Stimulated activated CD4-positive, alpha-beta T cell treated with anti-CD3 and anti-CD28 coated beads, TNF-alpha, amount 100 ng/mL, for 24 hours (primary cell): ENCODE measurements around the gene FADS3.

Source experiments
- DNase-seq, 3 experiments: peaks; one replicate each; pipeline ENCODE4 v3.0.0-alpha.2; 2020; ENCODE audit warnings: low read depth in 3 of 3

The FADS3 gene

DNA sequence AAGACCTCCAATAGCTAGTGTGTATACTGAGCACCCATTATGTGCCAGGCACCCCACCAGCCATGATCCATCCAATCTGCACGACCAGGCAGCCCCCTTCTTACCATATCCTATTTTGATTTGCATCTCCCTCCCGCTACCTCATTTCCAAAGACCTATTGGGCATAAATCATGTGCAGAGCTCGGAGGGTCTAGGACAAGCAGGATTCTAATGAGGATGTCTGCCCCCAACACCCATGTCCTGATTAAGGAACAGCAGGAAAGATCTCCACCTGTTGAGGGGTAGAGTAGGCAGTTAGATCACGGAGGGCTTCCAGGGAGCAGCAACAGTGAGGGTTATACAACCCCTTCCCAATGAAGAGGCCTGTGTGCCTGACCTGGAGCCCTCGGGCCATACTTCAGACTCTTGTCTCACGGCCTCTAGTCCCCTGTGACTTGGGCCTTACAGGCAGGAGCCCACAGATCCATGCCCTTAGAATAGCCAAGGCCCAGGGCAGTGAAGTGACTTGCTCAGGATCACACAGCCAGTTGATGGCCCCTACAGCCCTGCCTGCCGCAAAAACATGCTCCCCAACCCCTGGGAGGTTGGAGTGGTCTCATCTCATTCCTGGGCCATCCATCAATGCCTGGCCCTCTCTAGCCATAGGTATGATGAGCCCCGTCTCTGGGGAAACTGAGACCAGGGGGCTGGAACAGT, 22.5 kb upstream of the FADS3 start:
- DNase-seq: no peak

DNA sequence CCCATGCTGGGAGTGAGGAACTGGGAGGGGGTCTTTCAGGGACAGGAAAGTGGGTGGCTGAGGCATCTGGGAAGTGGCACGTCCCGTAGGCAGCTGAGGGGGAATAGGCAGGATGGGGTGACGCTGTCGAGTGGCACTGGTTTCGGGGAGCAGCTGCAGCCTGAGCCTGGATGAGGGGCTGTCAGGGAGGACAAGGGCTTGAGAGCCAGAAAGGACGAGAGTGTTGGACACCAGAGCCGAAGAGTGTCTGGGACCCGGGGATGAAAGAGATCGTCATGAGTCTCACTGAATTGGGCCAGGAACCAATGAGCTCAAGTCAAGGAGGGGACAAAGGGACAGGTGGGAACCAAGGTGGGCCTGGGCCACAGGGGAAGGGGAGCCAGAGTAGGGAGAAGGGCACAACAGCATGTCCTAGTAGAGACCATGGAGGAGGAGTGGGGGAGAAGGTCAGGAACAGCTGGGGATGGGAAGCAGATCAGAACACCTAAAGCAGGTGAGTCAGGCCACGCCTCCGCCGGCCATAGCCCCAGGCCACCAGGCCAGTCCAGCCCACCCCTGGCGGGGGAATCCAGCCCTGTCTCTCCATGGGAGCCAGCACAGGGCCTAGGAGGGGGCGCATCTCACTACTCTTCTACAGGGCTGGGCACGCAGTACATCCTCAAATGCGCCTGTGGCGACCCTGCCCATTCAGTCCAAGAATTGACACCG, 21.8 kb upstream of the FADS3 start:
- no peak for DNase-seq

DNA sequence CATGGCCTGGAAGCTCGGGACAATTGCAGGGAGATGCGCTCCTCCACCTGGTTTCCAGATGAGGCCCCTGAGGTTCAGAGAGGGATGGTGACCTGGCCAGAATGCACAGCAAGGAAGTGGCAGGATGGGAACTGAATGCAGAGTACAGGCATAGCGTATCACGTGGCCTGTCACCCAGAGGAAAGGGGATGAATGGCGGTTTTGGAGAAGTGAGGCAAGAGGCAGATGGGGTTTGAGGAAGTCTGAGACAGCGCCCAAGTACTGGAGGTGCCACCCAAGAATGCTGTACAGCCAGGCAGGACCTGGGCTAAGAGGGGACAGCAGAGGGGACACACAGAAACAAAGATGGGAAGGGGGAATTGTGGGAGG, 21.2 kb upstream of the FADS3 start:
- DNase-seq: no peak

DNA sequence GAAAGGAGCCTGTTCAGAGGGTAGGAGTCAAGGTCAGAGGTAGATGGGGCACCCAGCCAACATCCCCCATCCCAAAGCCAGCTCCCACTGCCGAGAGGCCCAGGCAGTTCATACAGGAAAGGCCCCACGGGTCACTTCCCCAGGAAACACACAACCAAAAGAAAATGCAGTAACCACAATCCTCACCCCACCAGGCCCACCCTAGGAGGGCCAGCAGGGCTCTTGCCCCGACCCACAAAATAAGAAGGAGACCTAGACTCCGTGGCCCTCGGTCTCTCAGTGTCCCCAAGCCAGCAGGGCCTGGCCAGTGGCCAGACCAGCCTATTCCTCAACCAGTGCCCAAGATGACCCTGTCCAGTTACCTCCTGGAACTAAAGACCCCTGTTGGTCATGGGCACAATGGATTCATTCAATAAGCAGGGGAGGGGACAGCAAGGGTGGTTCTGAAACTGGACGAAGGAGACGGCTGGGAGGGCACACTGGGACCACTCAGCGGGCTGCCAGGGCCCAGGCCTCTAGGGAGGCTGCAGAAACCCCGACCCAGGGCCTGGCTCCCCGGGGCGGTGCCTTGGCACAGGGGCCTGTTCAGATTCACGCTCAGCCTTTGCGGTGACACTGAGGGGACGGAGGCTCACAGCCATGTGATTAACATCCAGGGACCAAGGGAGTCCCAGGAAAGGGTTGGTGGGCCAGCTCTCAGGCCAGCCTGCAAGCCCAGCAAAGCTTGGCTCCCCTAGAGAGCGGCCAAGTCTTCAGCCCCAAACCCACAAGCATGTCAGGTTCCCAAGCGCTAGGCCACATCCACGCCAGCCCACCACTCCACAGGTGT, 20.6 kb upstream of the FADS3 start:
- no peak for DNase-seq

DNA sequence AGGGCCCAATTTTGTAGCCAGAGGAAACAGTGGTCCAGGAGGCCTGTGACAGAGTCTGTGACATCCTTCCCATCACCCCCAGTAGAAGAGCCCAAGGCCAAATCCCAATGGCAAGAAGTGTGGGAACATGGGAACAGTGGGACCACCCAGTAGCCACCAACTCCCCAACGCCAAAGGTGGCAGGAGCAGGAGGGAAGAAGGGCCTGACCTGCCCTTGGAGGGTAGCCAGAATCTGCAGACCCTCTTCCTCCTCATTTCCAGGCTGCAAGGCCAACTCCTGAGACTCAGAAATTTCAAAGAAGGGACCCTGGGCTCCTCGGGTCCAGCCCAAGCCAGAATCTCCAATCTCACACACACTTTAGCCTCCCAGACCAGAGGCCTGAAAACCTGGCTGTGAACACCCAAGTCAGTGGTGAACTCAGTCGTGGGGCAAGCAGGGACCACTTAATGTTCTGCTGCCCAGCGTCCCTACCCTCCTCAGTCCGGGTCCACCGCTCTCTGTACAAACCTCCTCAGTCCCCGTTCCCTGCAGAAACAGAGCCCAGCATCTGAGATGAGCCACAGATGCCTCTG, 19.9 kb upstream of the FADS3 start:
- no peak for DNase-seq

DNA sequence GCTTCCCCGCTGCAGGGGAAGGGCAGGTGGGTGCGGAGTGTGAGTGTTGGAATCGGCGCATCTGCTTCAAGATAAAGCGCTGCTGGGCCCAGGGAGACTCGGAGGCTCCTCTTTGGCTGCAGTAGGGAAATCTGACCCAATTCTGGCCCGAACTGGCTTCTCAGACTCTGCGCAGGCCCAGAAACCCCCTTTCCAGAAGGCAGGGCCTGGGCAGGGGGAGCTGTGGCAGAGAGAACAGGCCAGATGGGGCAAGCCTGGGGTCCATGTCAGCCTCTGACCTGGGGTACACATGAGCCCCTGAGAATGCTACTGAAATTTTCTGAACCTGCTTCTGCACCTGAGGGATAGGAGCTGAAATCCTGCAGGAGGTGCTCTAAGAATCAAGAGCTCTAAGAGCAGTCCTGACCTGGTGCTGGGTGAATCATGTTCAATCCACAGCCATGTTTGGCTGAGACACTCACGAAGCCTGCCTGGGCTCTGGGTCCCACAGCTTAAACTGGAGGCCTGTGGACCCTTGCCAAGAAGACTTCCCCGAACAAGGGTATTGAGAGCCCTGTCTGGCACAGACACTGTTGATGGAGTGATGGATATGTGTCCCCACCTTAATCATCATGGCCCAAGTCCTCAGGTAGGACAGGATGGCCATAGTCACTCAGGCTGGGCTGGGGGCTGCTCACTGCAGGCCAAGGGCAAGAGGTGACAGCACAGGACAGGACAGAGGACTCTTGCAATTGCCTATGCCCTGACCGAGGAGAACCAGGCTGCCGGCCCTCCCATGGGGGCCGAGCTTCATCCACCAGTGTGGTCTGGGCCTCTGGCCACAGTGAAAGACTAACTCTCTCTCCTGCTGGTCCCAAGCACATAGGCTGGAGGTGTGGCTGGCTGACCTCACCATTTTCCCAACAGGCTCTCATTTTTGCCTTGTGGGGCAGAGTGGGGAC, 19.1 kb upstream of the FADS3 start:
- DNase-seq: no peak

DNA sequence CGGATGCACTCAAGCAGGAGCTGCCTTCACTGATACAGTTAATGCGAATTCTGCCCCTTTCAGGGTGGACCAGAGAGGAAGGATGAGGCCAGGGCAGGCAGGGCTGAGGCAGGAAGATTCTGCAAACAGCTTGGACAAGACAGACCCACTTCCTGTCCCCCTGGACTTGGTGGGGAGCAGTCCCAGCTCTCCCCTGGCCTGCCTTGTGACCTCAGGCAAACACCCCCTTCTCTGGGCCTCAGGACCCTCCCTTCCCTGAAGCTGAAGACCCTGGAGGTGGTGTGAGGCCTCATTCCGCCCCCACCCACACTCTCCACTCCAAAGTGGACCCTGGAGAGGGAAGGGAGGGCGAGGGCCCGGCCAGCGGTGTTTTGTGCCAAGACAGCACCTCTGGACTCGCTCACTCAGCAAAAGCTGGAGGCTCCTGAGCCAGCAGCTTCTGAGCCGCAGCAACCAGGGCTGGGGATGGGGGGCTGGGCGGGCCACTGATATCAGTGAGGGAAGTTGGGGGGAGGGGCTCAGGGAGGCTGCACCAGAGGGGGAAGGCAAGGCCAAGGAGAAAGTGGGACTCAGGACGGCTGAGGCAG, 17.5 kb upstream of the FADS3 start:
- DNase-seq: no peak

DNA sequence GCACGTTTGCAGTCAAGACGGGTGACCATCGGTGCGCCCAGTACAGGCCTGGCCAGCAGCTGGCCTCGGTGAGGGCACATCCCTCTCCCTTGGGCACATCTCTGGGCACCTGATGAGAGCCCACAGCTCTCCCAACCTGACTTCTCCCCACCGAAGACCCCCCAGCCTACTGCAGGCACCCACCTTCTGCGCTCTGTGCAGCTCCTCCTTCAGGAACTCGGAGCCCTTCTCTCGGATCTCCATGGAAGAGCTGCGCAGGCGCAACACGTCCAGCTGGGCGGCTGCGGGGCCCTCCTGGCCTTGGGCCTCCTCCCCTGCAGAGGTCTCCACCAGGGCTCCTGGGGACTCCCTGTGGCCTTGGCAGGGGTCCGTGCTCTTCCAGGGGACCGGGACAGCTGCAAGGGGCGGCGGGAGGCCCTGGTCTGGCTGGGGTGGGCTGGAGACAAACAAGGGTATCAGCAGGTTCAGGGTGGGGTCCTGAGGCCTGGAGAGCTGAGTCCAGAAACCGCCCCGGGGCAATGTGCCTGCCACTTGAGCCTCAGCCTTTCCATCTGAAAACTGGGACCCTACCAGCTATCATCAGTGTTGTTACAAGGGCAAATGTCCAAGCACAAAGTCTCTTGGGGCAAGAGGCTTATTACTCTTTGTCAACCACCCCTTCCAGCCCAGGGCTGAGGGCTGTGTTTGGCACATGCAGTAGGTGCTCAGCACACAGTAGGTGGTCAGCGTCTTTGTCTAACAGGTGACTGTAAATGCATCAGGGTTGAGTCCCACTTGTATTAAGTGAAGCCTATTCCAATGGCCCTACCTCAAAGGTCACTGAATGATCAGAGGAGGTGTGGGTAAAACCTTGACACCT, 16.8 kb upstream of the FADS3 start:
- DNase-seq: no peak

DNA sequence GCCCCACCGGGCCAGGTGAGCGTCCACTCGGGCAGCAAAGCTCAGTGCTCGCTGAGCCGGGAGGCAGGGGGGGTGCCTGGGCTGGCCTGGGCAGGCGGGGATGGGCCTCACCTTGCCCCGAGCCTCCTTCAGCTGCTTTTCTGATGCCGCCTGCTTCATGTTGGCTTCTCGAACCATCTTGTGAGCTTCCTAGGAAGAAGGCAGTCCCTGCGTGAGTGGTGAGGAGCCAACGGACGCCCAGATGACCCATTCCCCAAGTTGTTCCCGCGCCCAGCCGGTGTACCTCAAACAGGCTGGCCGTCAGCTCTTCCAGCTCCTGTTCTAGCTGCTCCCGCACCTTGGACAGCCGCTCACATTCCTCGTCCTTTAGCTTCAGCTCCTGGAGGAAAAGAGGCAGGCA, 15.9 kb upstream of the FADS3 start:
- DNase-seq: no peak

DNA sequence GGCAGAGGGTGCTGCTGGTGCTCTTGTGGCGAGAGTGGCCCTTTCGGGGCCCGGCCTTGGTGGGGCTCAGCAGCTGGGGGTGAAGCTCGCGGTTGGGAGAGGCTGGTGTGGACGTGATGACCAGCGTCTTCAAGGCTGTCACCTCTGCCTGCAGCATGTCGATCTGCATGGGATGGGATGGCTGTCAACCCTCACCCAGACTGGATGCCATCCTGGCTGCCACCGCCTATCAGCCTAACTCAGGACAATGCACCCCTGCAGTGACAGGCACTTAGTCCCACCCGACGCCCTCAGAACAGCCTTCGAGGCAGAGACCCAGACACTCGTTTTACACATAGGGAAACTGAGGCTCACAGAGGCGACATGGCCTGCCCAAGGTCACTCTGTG, 15.2 kb upstream of the FADS3 start:
- no peak for DNase-seq

DNA sequence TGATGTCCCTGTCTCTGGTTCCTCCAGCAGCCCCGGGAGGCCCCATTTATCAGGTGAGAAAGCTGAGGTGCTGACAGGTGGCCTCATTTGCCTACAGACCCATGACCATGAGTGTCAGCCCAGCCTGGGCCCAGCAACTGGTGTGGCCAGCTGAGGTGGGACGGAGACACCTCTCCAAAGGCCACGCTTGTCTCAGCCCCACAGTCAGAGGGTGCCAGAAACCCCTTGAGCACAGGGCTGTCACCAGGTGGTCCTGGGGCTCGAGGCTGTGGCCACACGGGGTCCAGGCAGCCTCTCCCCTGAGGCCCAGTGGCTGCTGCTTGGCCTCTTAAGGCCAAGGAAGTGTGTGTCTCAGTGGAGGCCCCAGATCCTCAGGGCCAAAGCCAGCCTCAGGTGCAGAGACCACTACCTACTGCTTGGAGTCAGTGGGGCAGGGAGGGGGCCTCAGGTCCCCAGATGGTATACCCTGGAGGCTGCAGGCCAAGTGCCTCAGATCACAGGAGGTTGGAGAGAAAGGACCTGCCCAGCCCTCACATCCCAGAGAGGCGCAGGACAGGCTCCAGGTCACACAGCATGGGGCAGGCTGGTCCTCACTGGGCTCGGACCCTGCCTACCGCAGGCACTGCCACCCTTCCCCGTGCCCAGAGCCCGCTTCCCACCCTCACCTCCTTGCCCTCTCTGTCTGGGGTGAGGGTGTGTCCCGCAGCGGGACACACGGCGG, 14.6 kb upstream of the FADS3 start:
- no peak for DNase-seq

DNA sequence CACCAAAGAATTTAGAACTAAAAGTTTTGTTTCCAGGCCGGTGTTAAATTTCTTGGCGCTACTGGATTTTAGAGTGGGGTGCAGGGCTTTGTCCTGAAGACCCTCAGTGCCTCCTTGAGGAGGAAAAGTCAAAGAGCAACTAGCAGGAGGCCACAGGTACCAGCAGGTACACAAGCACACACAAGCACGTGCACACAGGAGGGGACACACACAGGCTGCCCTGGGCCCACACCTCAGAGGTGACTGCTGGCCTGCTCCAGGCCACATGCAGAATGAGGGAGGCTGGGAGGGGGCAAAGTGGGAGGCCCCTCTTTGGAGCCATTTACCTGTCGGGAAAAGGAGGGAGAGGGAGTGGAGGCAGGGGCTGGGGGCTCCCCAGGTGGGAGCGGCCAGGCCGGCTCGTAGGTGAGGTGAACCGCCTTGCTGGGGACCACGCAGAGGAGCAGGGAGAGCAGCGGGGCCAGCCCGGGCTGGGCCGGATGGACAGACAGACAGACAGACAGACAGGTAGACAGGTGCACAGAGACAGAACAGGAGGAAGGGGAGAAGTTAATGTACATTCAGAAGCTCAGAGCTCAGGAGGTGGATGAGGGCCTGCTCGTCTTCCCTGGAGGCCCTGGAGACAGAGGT, 13.8 kb upstream of the FADS3 start:
- no peak for DNase-seq

DNA sequence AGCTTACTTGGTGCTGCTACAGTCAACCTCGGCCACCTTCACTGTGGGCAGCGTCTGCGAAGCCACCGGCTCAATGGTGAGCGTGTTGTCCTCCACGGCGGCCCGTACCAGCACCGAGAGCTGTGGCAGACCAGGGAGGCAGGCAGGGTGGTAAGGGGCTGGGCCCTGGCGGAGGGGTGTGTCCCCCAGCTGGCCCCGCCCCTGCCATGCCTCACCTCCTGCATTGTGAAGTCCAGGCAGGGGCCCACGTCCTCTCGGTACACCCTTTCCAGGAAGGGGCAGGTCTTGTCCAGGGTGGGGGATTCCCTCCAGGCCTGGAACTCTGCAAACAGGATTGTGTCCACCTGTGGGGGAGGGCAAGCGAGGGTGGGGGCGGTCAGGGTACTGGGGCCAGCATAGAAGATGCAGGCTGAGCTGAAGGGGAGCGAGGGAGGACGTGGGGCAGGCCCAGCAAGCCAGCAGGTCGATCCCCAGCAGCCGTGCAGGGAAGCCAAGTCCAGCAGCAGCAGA, 13.2 kb upstream of the FADS3 start:
- no peak for DNase-seq

DNA sequence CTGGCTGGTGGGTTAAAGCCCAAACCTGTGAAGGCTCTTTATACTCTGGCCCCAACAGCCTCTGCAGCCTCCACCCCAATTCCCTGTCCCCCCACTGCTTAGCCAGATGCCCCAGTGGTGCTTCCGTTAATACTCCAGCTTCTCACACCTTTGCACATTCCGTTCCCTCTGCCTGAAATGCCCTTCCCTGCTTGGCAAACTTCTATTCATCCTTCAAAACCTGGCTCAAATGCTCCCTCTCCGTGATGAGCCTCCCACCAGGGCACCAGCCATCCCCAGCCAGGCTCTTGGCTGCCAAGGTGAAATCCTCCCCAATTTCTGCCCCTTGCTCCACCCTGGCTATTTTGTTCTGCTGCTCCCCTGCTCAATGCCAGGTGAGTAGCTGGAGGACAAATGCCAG, 12.5 kb upstream of the FADS3 start:
- no peak for DNase-seq

DNA sequence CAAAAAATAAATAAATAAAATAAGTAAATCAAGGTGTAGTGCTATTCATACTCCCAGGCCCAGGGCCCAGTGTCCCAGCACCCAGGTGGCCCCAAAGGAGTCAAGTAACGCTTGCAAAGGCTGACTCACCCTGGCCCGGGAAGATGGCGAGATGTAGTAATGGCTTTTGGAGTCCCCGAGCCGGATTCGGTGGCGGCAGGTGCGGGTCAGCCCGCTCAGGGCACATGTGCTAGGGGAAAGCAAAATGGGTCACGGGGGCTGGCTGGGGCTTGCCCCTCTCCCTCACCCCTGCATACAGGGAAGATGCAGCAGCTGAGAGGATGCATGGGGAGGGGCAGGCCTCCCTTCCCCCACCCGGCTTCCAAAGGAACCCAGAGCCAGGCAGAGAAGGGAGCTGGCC, 11.0 kb upstream of the FADS3 start:
- DNase-seq: no peak

DNA sequence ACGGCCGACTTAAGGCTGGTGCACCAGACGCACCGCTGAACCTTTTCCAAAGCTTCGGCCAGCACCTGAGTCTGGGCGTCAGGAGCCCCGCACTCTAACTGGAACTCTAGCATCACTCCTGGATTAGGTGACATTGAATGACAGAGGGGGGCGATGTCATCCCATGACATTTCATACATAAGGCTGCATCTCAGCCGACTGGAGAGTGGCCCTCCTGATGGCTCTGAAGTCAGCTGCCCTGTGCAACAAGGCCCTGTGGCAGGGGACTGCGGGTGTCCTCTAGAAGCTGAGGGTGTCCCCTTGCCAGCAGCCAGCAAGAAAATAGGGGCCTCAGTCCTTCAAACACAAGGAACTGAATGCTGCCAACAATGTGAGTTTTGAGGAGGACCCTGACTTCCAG, 10.1 kb upstream of the FADS3 start:
- no peak for DNase-seq

DNA sequence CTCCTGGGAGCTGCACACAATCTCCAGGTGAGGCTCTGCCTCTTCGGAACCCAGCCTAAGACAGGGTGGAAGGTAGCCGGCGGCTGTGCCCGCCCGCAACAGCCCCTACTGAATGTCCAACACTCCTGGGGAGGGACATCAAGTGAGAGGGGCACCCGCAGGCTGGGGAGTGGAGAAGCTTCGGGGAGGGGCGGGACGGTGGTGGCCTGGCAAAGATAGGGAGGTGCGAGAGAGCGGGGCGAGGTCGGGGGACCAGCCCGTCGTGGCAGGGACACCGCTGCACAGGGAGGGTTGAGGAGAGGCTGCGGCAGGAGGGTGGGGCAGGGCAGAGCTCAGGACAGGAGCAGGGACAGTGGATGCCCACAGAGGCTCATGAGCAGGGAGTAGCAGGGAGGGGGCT, 8.9 kb upstream of the FADS3 start:
- no peak for DNase-seq

DNA sequence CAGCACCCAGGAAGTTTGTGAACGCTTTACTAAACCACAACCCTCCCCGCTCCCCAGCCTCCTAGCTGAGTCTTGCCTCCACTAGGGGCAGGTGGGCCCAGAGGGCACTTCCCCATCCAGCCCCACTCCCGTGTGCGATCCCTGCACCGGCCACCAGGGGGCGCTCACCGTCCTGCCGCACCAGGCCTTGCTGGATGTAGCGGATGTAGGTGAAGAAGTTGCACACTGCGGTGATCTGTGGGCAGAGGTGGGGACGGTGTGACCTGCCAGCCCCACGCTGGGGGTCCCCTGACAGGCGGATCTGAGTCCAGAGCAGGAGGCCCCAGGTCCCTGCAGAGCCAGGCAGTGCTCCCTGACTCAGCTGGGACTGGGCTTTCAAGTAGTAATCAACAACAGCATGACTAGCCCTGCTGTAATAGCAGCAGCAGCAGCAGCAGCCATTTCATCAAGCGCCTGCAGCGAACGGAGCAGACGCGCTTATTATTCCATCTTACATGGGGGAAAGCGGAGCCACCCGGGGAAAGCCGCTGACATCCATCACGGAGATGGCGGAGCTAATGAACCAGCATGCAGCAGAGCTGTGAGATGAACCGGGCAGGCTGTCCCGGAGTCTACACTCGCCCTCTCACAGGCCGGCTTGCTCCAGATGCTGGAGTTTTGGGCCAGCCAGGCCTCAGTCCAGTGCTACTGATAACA, 7.9 kb upstream of the FADS3 start:
- peak; percentile 82 to 87 (median 83) for DNase-seq
